ENCODE results near the gene KIF11. TPM values are rescaled to one million over a fixed set of nuclear protein-coding genes. Genes with fewer than 3 reads are reported as not detected.
"Not testable (repeated sequence)": the region's sequence is repeated elsewhere in the genome, so short reads cannot be mapped to it uniquely, and the experiment has no call there.

Gene KIF11
- total and polyA plus RNA-seq, 2 donors (not counting 3 experiments of a cell fraction or from before 2014, with no cell fraction given): 7.3 to 42.6 TPM

DNA sequence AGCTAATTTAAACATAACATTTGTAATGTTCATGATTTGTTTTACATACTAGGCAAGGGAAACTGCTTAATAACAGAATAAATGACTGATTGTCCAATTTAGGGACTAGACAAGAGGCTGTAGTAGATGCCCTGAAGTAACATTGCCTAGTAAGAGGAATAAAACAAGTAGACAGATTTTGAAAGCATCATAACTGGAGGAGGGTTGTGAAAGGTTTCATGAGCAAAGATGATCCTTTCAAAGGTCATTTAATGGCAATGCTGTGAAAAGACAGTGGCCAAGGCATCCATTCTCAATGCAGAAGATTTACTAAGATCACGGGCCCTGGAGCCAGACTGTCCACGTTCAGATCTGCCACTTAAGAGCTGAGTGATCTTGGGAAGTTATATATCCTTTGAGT lies 52.0 kb downstream of the KIF11 start:
- dilution Hi-C loops (cut with MboI; ENCODE audit: extremely low pct_ligation_motif_present, low sequenced_read_pairs): no loop called here
- peaks cover 13% of the 10 kb centered on the region for H3K4me1 ChIP-seq (ENCODE audit: control insufficient read depth, extremely low read depth, insufficient read depth, low read length)
- no peaks in the 10 kb centered on the region for H3K27me3 ChIP-seq (ENCODE audit: control insufficient read depth in 2 of 2, insufficient read depth in 2 of 2, low read length in 2 of 2)
- no peak for FAIRE-seq
- CTCF ChIA-PET: interaction anchor here (0.7 to 1.9 kb wide), 11 partner anchors 9 to 127 kb away, joined by 3 to 20 read pairs (median 4); partner anchors contain the start of genes HHEX and IDE
- no peak overlapping the region for H2AFZ ChIP-seq (ENCODE audit: low read depth, low read length)
- POLR2A ChIA-PET: no interaction called here
- TF ChIP-seq EZH2 (IDR thresholded peaks at IDR 0.05; ENCODE audit: borderline replicate concordance, low read depth, low read length, severe bottlenecking) (no peak), MYC (IDR thresholded peaks at IDR 0.05; ENCODE audit: low read depth, low read length) (no peak), JUN (IDR thresholded peaks at IDR 0.05; ENCODE audit: borderline replicate concordance, insufficient read depth, insufficient read length, low read depth) (no peak)
- TF ChIP-seq, protein P1, sequence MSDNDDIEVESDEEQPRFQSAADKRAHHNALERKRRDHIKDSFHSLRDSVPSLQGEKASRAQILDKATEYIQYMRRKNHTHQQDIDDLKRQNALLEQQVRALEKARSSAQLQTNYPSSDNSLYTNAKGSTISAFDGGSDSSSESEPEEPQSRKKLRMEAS (IDR thresholded peaks at IDR 0.05; ENCODE audit: insufficient read depth, insufficient read length): no peak
- peaks cover 0 to 19% of the 10 kb centered on the region in 2 experiments for H3K36me3 ChIP-seq (ENCODE audit: control insufficient read depth in 2 of 2, extremely low read depth in 1 of 2, insufficient read depth in 2 of 2, low read length in 2 of 2)
- peaks cover 11% of the 10 kb centered on the region for H3K79me2 ChIP-seq (ENCODE audit: control insufficient read depth, insufficient read depth, low read length)
- intact Hi-C loops (cut with micrococcal nuclease): loop anchor here (1.0 kb wide), 1 partner anchor 55 kb away; no protein-coding TSS in a partner anchor
- H4K20me1 ChIP-seq (replicated peaks; ENCODE audit: control insufficient read depth, extremely low read depth, insufficient read depth, low read length): no peaks in the 10 kb centered on the region
- no peak overlapping the region for H3K9ac ChIP-seq (replicated peaks; ENCODE audit: extremely low read depth, insufficient read depth, low read length)
- no peaks in the 10 kb centered on the region for H3K9me1 ChIP-seq (replicated peaks; ENCODE audit: control insufficient read depth, extremely low read depth, insufficient read depth, low read length)
- BruUV-seq (replicated peaks): no TSS peak
- no peaks in the 10 kb centered on the region for H3K9me3 ChIP-seq (replicated peaks; ENCODE audit: control insufficient read depth, insufficient read depth, low read length)
- DNase-seq (ENCODE audit: low read depth, low spot score): peak; percentile 2
- no peak overlapping the region for H3K27ac ChIP-seq (ENCODE audit: insufficient read depth, low read depth, low read length)
- no peak overlapping the region for H3K4me2 ChIP-seq (ENCODE audit: insufficient read depth, low read length)
- H3K4me3 ChIP-seq (replicated peaks in 1 of 3; ENCODE audit: insufficient read depth in 1 of 3, low read depth in 1 of 3, low read length in 3 of 3): no peak overlapping the region

DNA sequence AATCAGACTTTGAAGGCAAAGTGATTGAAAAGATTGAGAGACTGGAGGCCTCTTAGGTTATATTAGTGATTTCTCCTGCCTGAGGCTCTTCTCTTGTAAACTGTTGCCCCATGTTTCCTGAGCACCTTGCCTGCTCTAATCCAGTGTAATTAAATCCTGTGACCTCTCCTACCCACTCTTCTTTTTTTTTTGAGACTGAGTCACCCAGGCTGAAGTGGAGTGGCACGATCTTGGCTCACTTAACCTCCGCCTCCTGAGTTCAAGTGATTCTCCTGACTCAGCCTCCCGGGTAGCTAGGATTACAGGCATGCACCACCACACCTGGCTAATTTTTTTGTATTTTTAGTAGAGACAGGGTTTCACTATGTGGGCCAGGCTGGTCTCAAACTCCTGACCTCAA lies 57.9 kb downstream of the KIF11 start:
- H4K20me1 ChIP-seq (replicated peaks; ENCODE audit: control insufficient read depth, extremely low read depth, insufficient read depth, low read length); H3K4me3 ChIP-seq (replicated peaks in 1 of 3; ENCODE audit: insufficient read depth in 1 of 3, low read depth in 1 of 3, low read length in 3 of 3); H2AFZ ChIP-seq (ENCODE audit: low read depth, low read length); H3K9ac ChIP-seq (replicated peaks; ENCODE audit: extremely low read depth, insufficient read depth, low read length); H3K4me2 ChIP-seq (ENCODE audit: insufficient read depth, low read length); H3K27me3 ChIP-seq (ENCODE audit: control insufficient read depth in 2 of 2, insufficient read depth in 2 of 2, low read length in 2 of 2); POLR2A ChIA-PET; BruUV-seq (replicated peaks); H3K4me1 ChIP-seq (ENCODE audit: control insufficient read depth, extremely low read depth, insufficient read depth, low read length); H3K9me1 ChIP-seq (replicated peaks; ENCODE audit: control insufficient read depth, extremely low read depth, insufficient read depth, low read length); CTCF ChIA-PET; H3K79me2 ChIP-seq (ENCODE audit: control insufficient read depth, insufficient read depth, low read length); FAIRE-seq; H3K9me3 ChIP-seq (replicated peaks; ENCODE audit: control insufficient read depth, insufficient read depth, low read length); dilution Hi-C loops (cut with MboI; ENCODE audit: extremely low pct_ligation_motif_present, low sequenced_read_pairs); H3K27ac ChIP-seq (ENCODE audit: insufficient read depth, low read depth, low read length); intact Hi-C loops (cut with micrococcal nuclease); DNase-seq (ENCODE audit: low read depth, low spot score): not testable (repeated sequence)
- H3K36me3 ChIP-seq (ENCODE audit: control insufficient read depth in 2 of 2, extremely low read depth in 1 of 2, insufficient read depth in 2 of 2, low read length in 2 of 2): peaks cover 2 to 22% of the 10 kb centered on the region in 2 experiments

Data from endothelial cell of umbilical vein (primary cell).